GM12878 (cell line): ENCODE data around the gene HS6ST1.

ENCODE experiments used
- BCLAF1 ChIP-seq: fragments of 450-650 bp; IDR thresholded peaks from 2 replicates; pipeline ENCODE4 v1.6.1; 2017; ENCODE audit warnings: antibody characterized with exemption, mild to moderate bottlenecking, moderate library complexity
- BHLHE40 ChIP-seq, 2 experiments: fragments of 450-650 bp in 1 of 2; IDR thresholded peaks; 2 replicates each; pipeline ENCODE4 v1.6.1; 2011 to 2017; ENCODE audit warnings: low read depth in 2 of 2, borderline replicate concordance in 1 of 2, improper control_type of control experiment in 1 of 2, low read length in 1 of 2, mild to moderate bottlenecking in 1 of 2
- CREM ChIP-seq: IDR thresholded peaks from 2 replicates; pipeline ENCODE4 v1.6.1; 2014; ENCODE audit warnings: antibody characterized with exemption, low read depth
- CTCF ChIP-seq, 3 experiments: IDR thresholded peaks in 2 of 3; conservative IDR thresholded peaks in 1 of 3; 2 replicates each; pipeline ENCODE4 v1.5.1; 2011; ENCODE audit warnings: low read depth in 3 of 3, low read length in 3 of 3, mild to moderate bottlenecking in 3 of 3, control low read depth in 2 of 3, moderate library complexity in 2 of 3, inconsistent platforms in 1 of 3, mixed read lengths in 1 of 3; ENCODE audit not compliant: control insufficient read depth in 2 of 3, insufficient read depth in 1 of 3; ENCODE audit errors: extremely low read depth in 1 of 3
- EZH2 ChIP-seq: IDR thresholded peaks from 2 replicates; pipeline ENCODE4 v1.6.1; 2012; ENCODE audit warnings: low read depth, mild to moderate bottlenecking, control low read depth, inconsistent platforms, low read length, borderline replicate concordance; ENCODE audit not compliant: control insufficient read depth
- FOXM1 ChIP-seq: IDR thresholded peaks from 2 replicates; pipeline ENCODE4 v1.6.1; 2012; ENCODE audit warnings: low read depth, mild to moderate bottlenecking, inconsistent platforms, low read length, moderate library complexity
- SP1 ChIP-seq: IDR thresholded peaks from one replicate; pipeline ENCODE4 v1.6.1; 2011; ENCODE audit warnings: low read depth, low read length

DNA sequence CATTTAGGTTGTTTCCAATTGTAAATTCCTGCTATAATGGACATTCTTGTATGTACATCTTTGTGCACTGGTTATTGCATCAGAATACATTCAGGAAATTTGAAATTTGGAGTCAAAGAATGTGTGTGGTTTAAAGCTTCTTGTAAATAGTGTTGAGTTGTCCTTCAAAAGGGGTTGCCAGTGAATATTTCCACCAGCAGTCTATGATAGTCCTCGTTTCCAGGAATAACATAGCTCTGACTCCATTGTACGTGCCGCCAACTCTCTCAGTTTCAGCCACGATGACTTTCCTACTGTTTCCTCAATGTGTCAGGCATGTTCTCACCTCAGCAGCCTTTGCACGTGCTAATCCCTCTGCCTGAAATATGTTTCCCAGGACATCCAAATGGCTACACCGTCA is 10.9 kb upstream of the HS6ST1 start:
- TF ChIP-seq CREM (no peak), BCLAF1 (no peak), SP1 (no peak), EZH2 (no peak), BHLHE40 (IDR thresholded peaks at IDR 0.05; ENCODE audit: borderline replicate concordance in 1 of 2, low read depth in 2 of 2, low read length in 1 of 2) (no peak), FOXM1 (no peak), CTCF (IDR thresholded peaks at IDR 0.05 in 2 of 3, conservative IDR thresholded peaks at IDR 0.05 in 1 of 3; ENCODE audit: control insufficient read depth in 2 of 3, extremely low read depth in 1 of 3, insufficient read depth in 1 of 3, low read depth in 3 of 3, low read length in 3 of 3) (no peak)
